Heart right ventricle (tissue), 16 donors: ENCODE results near the gene TNFRSF4. TPM values are rescaled to one million over a fixed set of nuclear protein-coding genes. Genes with fewer than 3 reads are reported as not detected.
"Not testable (repeated sequence)": the region's sequence is repeated elsewhere in the genome, so short reads cannot be mapped to it uniquely, and the experiment has no call there.

Source experiments
- ATAC-seq, 8 donors: fragments of 200-7000 bp; cut with Tn5 transposase; one replicate each; pipeline ENCODE4 v1.9.1; 2020; ENCODE audit warnings: mild to moderate bottlenecking in 8 of 8, moderate library complexity in 8 of 8, moderate number of reproducible peaks in 1 of 8
- DNase-seq, 2 donors: peaks; one replicate each; pipeline ENCODE4 v3.0.0-alpha.2; 2020
- H3K27ac ChIP-seq, 10 donors: fragments of 200-600 bp; sonication (generic) in 2 of 10; one replicate each; pipeline versions ENCODE4 v1.5.0 to v1.8.0; 2020 to 2022; ENCODE audit warnings: mild to moderate bottlenecking in 3 of 10
- H3K27me3 ChIP-seq, 7 donors: fragments of 200-600 bp; one replicate each; pipeline ENCODE4 v1.8.0; 2021 to 2022; ENCODE audit warnings: mild to moderate bottlenecking in 2 of 7
- H3K36me3 ChIP-seq, 9 donors: fragments of 200-600 bp; sonication (generic) in 1 of 9; one replicate each; pipeline versions ENCODE4 v1.5.0 to v1.8.0; 2020 to 2022; ENCODE audit warnings: mild to moderate bottlenecking in 2 of 9
- H3K4me1 ChIP-seq, 9 donors: fragments of 200-600 bp; sonication (generic) in 1 of 9; one replicate each; pipeline versions ENCODE4 v1.5.0 to v1.8.0; 2020 to 2022; ENCODE audit warnings: mild to moderate bottlenecking in 4 of 9
- H3K4me3 ChIP-seq, 10 donors: fragments of 200-600 bp; sonication (generic) in 2 of 10; one replicate each; pipeline versions ENCODE4 v1.5.0 to v1.8.0; 2020 to 2022; ENCODE audit warnings: mild to moderate bottlenecking in 7 of 10, moderate library complexity in 2 of 10
- H3K9me3 ChIP-seq, 11 donors: fragments of 200-600 bp in 10 of 11; sonication (generic) in 2 of 11; one replicate each; pipeline versions ENCODE4 v1.5.0 to v1.8.0; 2013 to 2022; ENCODE audit warnings: mild to moderate bottlenecking in 2 of 11, control low read depth in 1 of 11, moderate library complexity in 1 of 11
- CTCF ChIP-seq, 9 donors: fragments of 200-600 bp; sonication (generic) in 2 of 9; IDR thresholded peaks; one replicate each; pipeline versions ENCODE4 v1.5.0 to v1.8.0; 2021 to 2022; ENCODE audit warnings: antibody characterized with exemption in 9 of 9, mild to moderate bottlenecking in 5 of 9, moderate library complexity in 1 of 9
- WGBS, 2 donors: extraction: QIAGEN DNeasy Blood & Tissue Kit; methylation state at CpG; one replicate each; pipeline ENCODE4 v1.1.7; 2013; ENCODE audit warnings: inconsistent platforms in 1 of 2; 5-methylcytosine and 5-hydroxymethylcytosine counted together
- intact Hi-C, 10 donors: fragments of 100-400 bp; cut with DNase I; formaldehyde crosslinking; loops; one replicate each; pipeline versions ENCODE4 v1.11.1 to v1.14.2; 2022
- polyA plus RNA-seq, 2 donors: library from polyadenylated mRNA; stranded (reverse); fragments of 200-250 nt; gene quantifications; one replicate each; pipeline ENCODE4 v1.2.3, GENCODE V29; 2013
- total RNA-seq, 10 donors: library from RNA; stranded (reverse); fragmentation: NEBNext Ultra II Directional in 3 of 10; extraction: Animal tissue kit (Norgen Biotek cat#: 25700) in 3 of 10; gene quantifications; one replicate each; pipeline versions ENCODE4 v1.2.1 to v1.2.4, GENCODE V29; 2021 to 2023
- donor health status: Arrhythmogenic right ventricular cardiomyopathy.
- donor health status: ischemic (EF 13 %, LVEDD 7.1; RV severe dilation, severe dysfunction).
- donor health status: healthy with polysubstance abuse.
- donor health status: DM: no; HTN: yes; CAD: no.
- donor health status: DM: no; HTN: no; CAD: no.
- donor health status: ischemic (EF 25% LVEDD 6.9; RV normal size, moderate dysfunction).
- donor health status: ischemic (EF 25% LVEDD 5.7; RV mildly dilated, moderate dysfunction).
- donor health status: healthy.
- donor health status: DM: yes; HTN: yes; CAD: no.
- donor health status: Ischemic cardiomyopathy.
- donor health status: ischemic (EF 35%, LVEDD 5.7; RV mildly dilated, moderate dysfunction).
- donor health status: nonischemic (EF 11% LVEDD 7.7; RV severe dilation, severe dysfunction).
- donor health status: DM: yes; HTN: yes; CAD: no.
- donor health status: PGD.
- donor health status: ischemic (EF 29% LVEDD 5.4; RV normal size, mild dysfunction).
- donor health status: nonischemic (EF 23%, LVEDD 6.1; RV moderate dilation, normal function).

Gene TNFRSF4
- total and polyA plus RNA-seq, 12 donors: 0.52 to 24.8 (median 5.0) TPM

- H3K36me3 ChIP-seq: peaks cover 0 to 57% (median 37%) of the 10 kb centered on the region in 9 donors
- WGBS, 2 donors: 89 to 95% methylated on average over 12 of the region's 12 CpGs
- intact Hi-C loops: loop anchor here in 4 of 10 donors (5.0 kb wide), 2 partner anchors 131 to 136 kb away; partner anchors contain the start of gene C1orf159 (in 1 of the 4)
- H3K27me3 ChIP-seq: peaks cover 0 to 2% (median 0%) of the 10 kb centered on the region in 7 donors
- ATAC-seq (no peak), DNase-seq (no peak)
- no peak for TF ChIP-seq CTCF (IDR thresholded peaks at IDR 0.05)
- H3K4me1 ChIP-seq: no peaks in the 10 kb centered on the region
- no peak overlapping the region for H3K27ac ChIP-seq
- H3K9me3 ChIP-seq: no peaks in the 10 kb centered on the region
- H3K4me3 ChIP-seq: no peak overlapping the region
Measured at GRCh38 chr1:1253314-1253713, 39.4 kb upstream of the TNFRSF4 start.

GRCh38 chr1:1250786-1251284 is 36.9 kb upstream of the TNFRSF4 start:
- intact Hi-C loops: loop anchor here in 5 of 10 donors (2.0 to 5.0 kb wide), 3 partner anchors 128 to 134 kb away; partner anchors contain the start of gene C1orf159 (in 1 of the 5)
- ATAC-seq (peak in 2 of 8 donors; percentile 20 to 21), DNase-seq (no peak)
- no peak overlapping the region for H3K4me3 ChIP-seq
- peaks cover 0 to 5% (median 0%) of the 10 kb centered on the region in 9 donors for H3K4me1 ChIP-seq
- no peak overlapping the region for H3K27ac ChIP-seq
- WGBS, 2 donors: 78 to 83% methylated on average over 16 of the region's 16 CpGs
- H3K27me3 ChIP-seq: peaks cover 7 to 24% (median 20%) of the 10 kb centered on the region in 7 donors
- no peaks in the 10 kb centered on the region for H3K9me3 ChIP-seq
- TF ChIP-seq CTCF (IDR thresholded peaks at IDR 0.05): no peak
- peaks cover 0 to 42% (median 30%) of the 10 kb centered on the region in 9 donors for H3K36me3 ChIP-seq

- not testable (repeated sequence) for ATAC-seq, H3K27ac ChIP-seq, H3K4me3 ChIP-seq, DNase-seq, H3K9me3 ChIP-seq, H3K4me1 ChIP-seq
- intact Hi-C loops: loop anchor here in 3 of 10 donors (5.0 to 10.0 kb wide), 2 partner anchors 123 to 126 kb away; no protein-coding TSS in a partner anchor
- H3K27me3 ChIP-seq: peaks cover 13 to 36% (median 27%) of the 10 kb centered on the region in 7 donors
- WGBS, 2 donors: 91 to 93% methylated on average over 21 of the region's 21 CpGs
- peaks cover 0 to 17% (median 5%) of the 10 kb centered on the region in 9 donors for H3K36me3 ChIP-seq
Measured at GRCh38 chr1:1248009-1248913, 34.3 kb upstream of the TNFRSF4 start.

- no peak for TF ChIP-seq CTCF (IDR thresholded peaks at IDR 0.05)
Measured at GRCh38 chr1:1247341-1247913, 33.5 kb upstream of the TNFRSF4 start.

More at GRCh38 chr1:1247341-1247913, 33.5 kb upstream of the TNFRSF4 start:
- Histone ChIP-seq H3K9me3 (no peaks in the 10 kb centered on the region), H3K4me1 (peaks cover 0 to 5% (median 0%) of the 10 kb centered on the region in 9 donors), H3K36me3 (peaks cover 0 to 8% (median 0%) of the 10 kb centered on the region in 9 donors), H3K27me3 (peaks cover 13 to 36% (median 27%) of the 10 kb centered on the region in 7 donors), H3K27ac (no peak overlapping the region), H3K4me3 (no peak overlapping the region)
- WGBS, 2 donors: 63 to 67% methylated on average over 25 of the region's 25 CpGs
- ATAC-seq: peak in 1 of 8 donors; percentile 13
- DNase-seq: no peak
- intact Hi-C loops: loop anchor here in 3 of 10 donors (5.0 to 10.0 kb wide), 2 partner anchors 123 to 125 kb away; no protein-coding TSS in a partner anchor
